Neutrophil (primary cell): ENCODE data around the gene ARHGEF37.

Experiments
- H3K27ac ChIP-seq: fragments of 200-600 bp; sonication (generic); 2 replicates; pipeline ENCODE4 v1.5.1; 2016; ENCODE audit warnings: mild to moderate bottlenecking, moderate library complexity
- H3K27me3 ChIP-seq: fragments of 200-600 bp; sonication (generic); 2 replicates; pipeline ENCODE4 v1.6.0; 2016; ENCODE audit warnings: mild to moderate bottlenecking
- H3K36me3 ChIP-seq: fragments of 200-600 bp; sonication (generic); 2 replicates; pipeline ENCODE4 v1.5.1; 2017
- H3K4me1 ChIP-seq, 2 experiments: fragments of 200-600 bp in 1 of 2; sonication (generic) in 1 of 2; 1 replicate in 1 of 2; 2 replicates in 1 of 2; pipeline versions ENCODE4 v1.5.1 to v1.6.1; 2013 to 2016; ENCODE audit warnings: low read depth in 1 of 2, low read length in 1 of 2, mild to moderate bottlenecking in 1 of 2, moderate library complexity in 1 of 2; ENCODE audit not compliant: control insufficient read depth in 1 of 2, insufficient read depth in 1 of 2
- H3K4me3 ChIP-seq, 2 experiments: fragments of 200-600 bp in 1 of 2; sonication (generic) in 1 of 2; 1 replicate in 1 of 2; 2 replicates in 1 of 2; pipeline ENCODE4 v1.5.1; 2013 to 2016; ENCODE audit warnings: low read depth in 1 of 2, low read length in 1 of 2, mild to moderate bottlenecking in 1 of 2, moderate library complexity in 1 of 2
- H3K9me3 ChIP-seq: fragments of 200-600 bp; sonication (generic); 2 replicates; pipeline ENCODE4 v1.5.1; 2016
- TF ChIP-seq, protein P1 (sequence below): fragments of 200-600 bp; sonication (generic); IDR thresholded peaks from 2 replicates; pipeline ENCODE4 v1.5.1; 2016; ENCODE audit warnings: antibody characterized with exemption

ARHGEF37 gene

DNA sequence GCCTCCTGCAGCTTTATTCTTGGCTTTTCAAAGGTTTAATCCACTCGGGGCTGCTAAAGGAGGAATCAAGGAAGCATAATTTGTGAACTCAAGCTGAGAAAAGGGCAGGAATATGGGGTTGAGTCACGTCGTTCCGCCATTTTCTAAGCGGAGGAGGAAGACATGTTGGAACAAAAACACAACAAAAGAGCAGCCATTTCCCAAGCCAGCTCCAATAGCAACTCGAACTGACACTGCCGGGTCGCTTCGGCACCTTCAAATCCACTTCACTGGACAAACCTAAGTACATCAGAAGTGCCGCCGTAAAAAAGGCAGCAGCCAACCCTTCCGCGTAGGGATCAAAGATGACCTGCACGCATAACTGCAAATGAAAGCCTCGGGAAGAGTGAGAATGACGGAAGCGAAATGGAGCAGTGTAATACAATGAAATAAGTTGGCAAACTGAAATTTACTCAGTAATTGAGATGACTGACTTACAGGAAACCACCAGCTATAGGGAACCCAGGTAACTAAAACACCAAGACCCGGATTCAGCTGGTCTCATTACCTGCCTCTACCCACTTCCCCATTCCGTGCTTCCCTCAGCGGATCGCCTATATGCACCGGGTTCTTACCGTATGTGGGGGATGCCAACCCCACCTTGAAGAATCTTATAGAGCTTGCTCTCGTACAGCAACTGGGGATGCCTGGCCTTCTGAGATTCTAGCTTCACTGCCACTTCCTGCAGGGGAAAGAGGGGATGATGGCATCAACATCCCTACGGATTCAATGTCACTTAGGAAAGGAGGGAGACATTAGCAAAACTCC is 31.6 kb upstream of the ARHGEF37 start:
- no peaks in the 10 kb centered on the region for H3K9me3 ChIP-seq
- peaks cover 38% of the 10 kb centered on the region for H3K36me3 ChIP-seq
- H3K27me3 ChIP-seq = no peaks in the 10 kb centered on the region
- peak overlapping the region; percentile 98 for H3K27ac ChIP-seq
- peaks cover 26 to 35% of the 10 kb centered on the region in 2 experiments for H3K4me1 ChIP-seq
- TF ChIP-seq, protein P1, sequence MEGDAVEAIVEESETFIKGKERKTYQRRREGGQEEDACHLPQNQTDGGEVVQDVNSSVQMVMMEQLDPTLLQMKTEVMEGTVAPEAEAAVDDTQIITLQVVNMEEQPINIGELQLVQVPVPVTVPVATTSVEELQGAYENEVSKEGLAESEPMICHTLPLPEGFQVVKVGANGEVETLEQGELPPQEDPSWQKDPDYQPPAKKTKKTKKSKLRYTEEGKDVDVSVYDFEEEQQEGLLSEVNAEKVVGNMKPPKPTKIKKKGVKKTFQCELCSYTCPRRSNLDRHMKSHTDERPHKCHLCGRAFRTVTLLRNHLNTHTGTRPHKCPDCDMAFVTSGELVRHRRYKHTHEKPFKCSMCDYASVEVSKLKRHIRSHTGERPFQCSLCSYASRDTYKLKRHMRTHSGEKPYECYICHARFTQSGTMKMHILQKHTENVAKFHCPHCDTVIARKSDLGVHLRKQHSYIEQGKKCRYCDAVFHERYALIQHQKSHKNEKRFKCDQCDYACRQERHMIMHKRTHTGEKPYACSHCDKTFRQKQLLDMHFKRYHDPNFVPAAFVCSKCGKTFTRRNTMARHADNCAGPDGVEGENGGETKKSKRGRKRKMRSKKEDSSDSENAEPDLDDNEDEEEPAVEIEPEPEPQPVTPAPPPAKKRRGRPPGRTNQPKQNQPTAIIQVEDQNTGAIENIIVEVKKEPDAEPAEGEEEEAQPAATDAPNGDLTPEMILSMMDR = no peak
- peak overlapping the region; percentile 95 to 96 for H3K4me3 ChIP-seq

GRCh38 chr5:149550268-149550583 is 31.1 kb upstream of the ARHGEF37 start:
- no peaks in the 10 kb centered on the region for H3K27me3 ChIP-seq
- H3K27ac ChIP-seq = peak overlapping the region; percentile 98
- H3K4me1 ChIP-seq = peaks cover 26 to 35% of the 10 kb centered on the region in 2 experiments
- TF ChIP-seq, protein P1 = no peak
- H3K36me3 ChIP-seq = peaks cover 32% of the 10 kb centered on the region
- no peaks in the 10 kb centered on the region for H3K9me3 ChIP-seq
- peak overlapping the region; percentile 95 to 96 for H3K4me3 ChIP-seq

GRCh38 chr5:149550594-149551226 is 30.6 kb upstream of the ARHGEF37 start:
- H3K4me1 ChIP-seq = peaks cover 26 to 35% of the 10 kb centered on the region in 2 experiments
- H3K27me3 ChIP-seq = no peaks in the 10 kb centered on the region
- peak overlapping the region; percentile 95 to 96 for H3K4me3 ChIP-seq
- TF ChIP-seq, protein P1 = no peak
- peaks cover 28% of the 10 kb centered on the region for H3K36me3 ChIP-seq
- H3K9me3 ChIP-seq = no peaks in the 10 kb centered on the region
- peak overlapping the region; percentile 98 for H3K27ac ChIP-seq

GRCh38 chr5:149551227-149552037 is 29.9 kb upstream of the ARHGEF37 start, which contains the start of gene CSNK1A1:
Gene CSNK1A1, minus strand, starts transcription at chr5:149551439. Its CDS starts 475 bp downstream, at chr5:149550964.
- H3K27ac ChIP-seq = peak within 1 kb of the TSS; percentile 98
- peak within 1 kb of the TSS; percentile 95 to 96 for H3K4me3 ChIP-seq
- peaks cover 26 to 35% of the 10 kb centered on the region in 2 experiments for H3K4me1 ChIP-seq
- H3K9me3 ChIP-seq = no peaks in the 10 kb centered on the region
- TF ChIP-seq, protein P1 = peak; percentile 80
- H3K27me3 ChIP-seq = no peaks in the 10 kb centered on the region
- H3K36me3 ChIP-seq = peaks cover 21% of the 10 kb centered on the region

- H3K4me1 ChIP-seq = peaks cover 26 to 32% of the 10 kb centered on the region in 2 experiments
- no peaks in the 10 kb centered on the region for H3K27me3 ChIP-seq
- peak overlapping the region; percentile 95 to 96 for H3K4me3 ChIP-seq
- H3K36me3 ChIP-seq = peaks cover 18% of the 10 kb centered on the region
- TF ChIP-seq, protein P1 = no peak
- no peaks in the 10 kb centered on the region for H3K9me3 ChIP-seq
- H3K27ac ChIP-seq = peak overlapping the region; percentile 98
These were observed 29.2 kb upstream of the ARHGEF37 start for GRCh38 chr5:149552038-149552494.
